Endothelial cell of umbilical vein (primary cell): Measurements from ENCODE around the gene RECQL. TPM values are rescaled to one million over a fixed set of nuclear protein-coding genes. Genes with fewer than 3 reads are reported as not detected.

Experiments used
- BruUV-seq: library from RNA; stranded (reverse); fragments of 400-500 nt; replicated peaks from 2 replicates; lab custom pipeline; 2021; lab: Mats Ljungman, UMichigan
- CTCF ChIA-PET: fragments of 300-600, 350-600 bp; sonication (Branson Sonifier 250); formaldehyde crosslinking; loops from one replicate; lab custom pipeline; 2021; ENCODE audit warnings: antibody characterized with exemption, inconsistent platforms; lab: Charles Lee
- POLR2A ChIA-PET: fragments of 300-600, 350-600 bp; sonication (Branson Sonifier 250); formaldehyde crosslinking; loops from one replicate; lab custom pipeline; 2021; ENCODE audit warnings: antibody characterized with exemption, inconsistent platforms; lab: Charles Lee
- DNase-seq: peaks from one replicate; pipeline ENCODE4 v3.0.0-alpha.2; 2011; ENCODE audit warnings: low read depth, low spot score
- FAIRE-seq: peaks from 2 replicates; lab custom pipeline; 2011; peaks lifted over from hg19 to GRCh38; lab: Jason Lieb, UNC
- H2AFZ ChIP-seq: 2 replicates; pipeline ENCODE4 v1.6.0; 2012; ENCODE audit warnings: low read depth, low read length, control low read depth, inconsistent platforms
- H3K27ac ChIP-seq: 2 replicates; pipeline ENCODE4 v1.5.1; 2011; ENCODE audit warnings: low read depth, mild to moderate bottlenecking, control low read depth, low read length, moderate library complexity; ENCODE audit not compliant: insufficient read depth
- H3K27me3 ChIP-seq, 2 experiments: 2 replicates each; pipeline versions ENCODE4 v1.6.0 to v1.6.1; 2011; ENCODE audit warnings: low read length in 2 of 2, mixed read lengths in 1 of 2; ENCODE audit not compliant: control insufficient read depth in 2 of 2, insufficient read depth in 2 of 2
- H3K36me3 ChIP-seq, 2 experiments: 2 replicates in 1 of 2; 3 replicates in 1 of 2; pipeline ENCODE4 v1.5.1; 2011; ENCODE audit warnings: low read length in 2 of 2, mild to moderate bottlenecking in 1 of 2, moderate library complexity in 1 of 2; ENCODE audit not compliant: control insufficient read depth in 2 of 2, insufficient read depth in 2 of 2; ENCODE audit errors: extremely low read depth in 1 of 2
- H3K4me1 ChIP-seq: 3 replicates; pipeline ENCODE4 v1.5.1; 2011; ENCODE audit warnings: mild to moderate bottlenecking, low read length; ENCODE audit not compliant: control insufficient read depth, insufficient read depth; ENCODE audit errors: extremely low read depth
- H3K4me2 ChIP-seq: 2 replicates; pipeline ENCODE4 v1.6.1; 2011; ENCODE audit warnings: low read length, control low read depth, mixed read lengths; ENCODE audit not compliant: insufficient read depth
- H3K4me3 ChIP-seq, 3 experiments: fragments of 200-600 bp in 1 of 3; sonication (generic), shearing (Covaris generic) in 1 of 3; replicated peaks in 1 of 3; 2 replicates each; pipeline ENCODE4 v1.5.1; 2011 to 2016; ENCODE audit warnings: control low read depth in 3 of 3, low read length in 3 of 3, mild to moderate bottlenecking in 2 of 3, inconsistent platforms in 1 of 3, low read depth in 1 of 3, moderate library complexity in 1 of 3; ENCODE audit not compliant: insufficient read depth in 1 of 3
- H3K79me2 ChIP-seq: 2 replicates; pipeline ENCODE4 v1.6.0; 2012; ENCODE audit warnings: low read length, inconsistent platforms; ENCODE audit not compliant: control insufficient read depth, insufficient read depth
- H3K9ac ChIP-seq: replicated peaks from 2 replicates; pipeline ENCODE3; 2011; ENCODE audit warnings: low read length, control low read depth; ENCODE audit not compliant: insufficient read depth; ENCODE audit errors: extremely low read depth
- H3K9me1 ChIP-seq: replicated peaks from 3 replicates; pipeline ENCODE4 v1.6.0; 2011; ENCODE audit warnings: mild to moderate bottlenecking, low read length; ENCODE audit not compliant: control insufficient read depth, insufficient read depth; ENCODE audit errors: extremely low read depth
- H3K9me3 ChIP-seq: replicated peaks from 2 replicates; pipeline ENCODE4 v1.5.1; 2012; ENCODE audit warnings: low read length, inconsistent platforms; ENCODE audit not compliant: control insufficient read depth, insufficient read depth
- H4K20me1 ChIP-seq: replicated peaks from 2 replicates; pipeline ENCODE3; 2011; ENCODE audit warnings: mild to moderate bottlenecking, low read length; ENCODE audit not compliant: control insufficient read depth, insufficient read depth; ENCODE audit errors: extremely low read depth
- FOS ChIP-seq: IDR thresholded peaks from 2 replicates; pipeline ENCODE4 v1.6.1; 2011; ENCODE audit warnings: mild to moderate bottlenecking, low read length, moderate library complexity, borderline replicate concordance; ENCODE audit not compliant: insufficient read depth
- JUN ChIP-seq: IDR thresholded peaks from 2 replicates; pipeline ENCODE4 v1.6.1; 2011; ENCODE audit warnings: borderline replicate concordance, low read depth; ENCODE audit not compliant: insufficient read length, insufficient read depth
- POLR2A ChIP-seq: IDR thresholded peaks from 2 replicates; pipeline ENCODE4 v1.6.1; 2012; ENCODE audit warnings: low read depth, mild to moderate bottlenecking, control low read depth, low read length
- POLR2AphosphoS5 ChIP-seq: IDR thresholded peaks from 2 replicates; pipeline ENCODE4 v1.6.1; 2012; ENCODE audit warnings: low read depth, mild to moderate bottlenecking, control low read depth, low read length, moderate library complexity; ENCODE audit not compliant: insufficient read depth
- dilution Hi-C: fragments of 300-500 bp; cut with MboI; formaldehyde crosslinking; loops from one replicate; pipeline ENCODE4 v1.15.0; 2019; ENCODE audit warnings: low sequenced_read_pairs; ENCODE audit not compliant: extremely low pct_ligation_motif_present
- intact Hi-C: fragments of 100-400 bp; cut with micrococcal nuclease; formaldehyde crosslinking; loops from one replicate; pipeline ENCODE4 v1.10.0; 2022
- polyA plus RNA-seq, 4 experiments: library from polyadenylated mRNA; depleted of rRNA in 3 of 4; stranded (reverse) in 3 of 4; unstranded in 1 of 4; fragments of >200 nt; gene quantifications; 2 replicates each; pipeline versions ENCODE4 v1.2.1 to v1.2.3, GENCODE V29; 2011 to 2012; ENCODE audit warnings: missing spikeins in 1 of 4
- total RNA-seq: library from RNA; stranded (reverse); gene quantifications from 2 replicates; pipeline ENCODE4 v1.2.3, GENCODE V29; 2021
- TF ChIP-seq, protein P1 (sequence below), 2 donors: IDR thresholded peaks; 1 replicate in 1 of 2; 2 replicates in 1 of 2; pipeline ENCODE4 v1.5.1; 2011; ENCODE audit warnings: low read length in 2 of 2, mild to moderate bottlenecking in 2 of 2, moderate library complexity in 2 of 2, control low read depth in 1 of 2, inconsistent platforms in 1 of 2, low read depth in 1 of 2; ENCODE audit not compliant: insufficient read depth in 1 of 2; ENCODE audit errors: extremely low read depth in 1 of 2
- TF ChIP-seq, protein P2 (sequence below): IDR thresholded peaks from 2 replicates; pipeline ENCODE4 v1.6.1; 2011; ENCODE audit not compliant: insufficient read depth, insufficient read length

RECQL gene
- total and polyA plus RNA-seq, 2 donors (not counting 3 experiments of a cell fraction or from before 2014, with no cell fraction given): 9.3 to 50.3 TPM

DNA sequence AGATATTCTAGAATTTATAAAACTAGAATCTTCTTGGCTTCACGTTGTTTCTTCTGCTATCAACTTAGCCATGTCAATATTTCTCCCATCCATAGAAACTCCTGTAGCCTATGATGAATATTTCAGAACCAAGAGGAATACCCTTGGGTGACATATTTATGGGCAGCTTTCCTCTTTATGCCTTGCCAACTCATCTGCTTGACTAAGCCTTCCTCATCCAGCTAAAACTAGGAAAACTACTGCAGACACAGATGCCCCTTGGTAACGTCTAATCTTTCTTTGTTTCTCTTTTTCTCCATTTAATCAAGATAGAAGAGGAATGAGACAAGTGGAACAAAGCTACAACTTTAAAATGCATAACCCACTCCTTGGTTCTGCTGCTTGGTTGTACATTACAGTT is 6.4 kb upstream of the RECQL start:
- no peak for DNase-seq
- no peak overlapping the region for H3K4me2 ChIP-seq
- H3K9me1 ChIP-seq: peaks cover 2% of the 10 kb centered on the region
- H3K36me3 ChIP-seq: peaks cover 5% of the 10 kb centered on the region in 2 experiments
- H3K27ac ChIP-seq: no peak overlapping the region
- CTCF ChIA-PET: no interaction called here
- H3K4me3 ChIP-seq: no peak overlapping the region
- H3K27me3 ChIP-seq: no peaks in the 10 kb centered on the region
- POLR2A ChIA-PET: interaction anchor here (0.6 kb wide), 1 partner anchor 21 kb away, joined by 5 read pairs; no protein-coding TSS in a partner anchor
- no peak for FAIRE-seq
- intact Hi-C loops: no loop called here
- H2AFZ ChIP-seq: no peak overlapping the region
- peaks cover 11% of the 10 kb centered on the region for H3K4me1 ChIP-seq
- TF ChIP-seq POLR2A (no peak), FOS (no peak), JUN (no peak), POLR2AphosphoS5 (no peak)
- TF ChIP-seq, protein P1, sequence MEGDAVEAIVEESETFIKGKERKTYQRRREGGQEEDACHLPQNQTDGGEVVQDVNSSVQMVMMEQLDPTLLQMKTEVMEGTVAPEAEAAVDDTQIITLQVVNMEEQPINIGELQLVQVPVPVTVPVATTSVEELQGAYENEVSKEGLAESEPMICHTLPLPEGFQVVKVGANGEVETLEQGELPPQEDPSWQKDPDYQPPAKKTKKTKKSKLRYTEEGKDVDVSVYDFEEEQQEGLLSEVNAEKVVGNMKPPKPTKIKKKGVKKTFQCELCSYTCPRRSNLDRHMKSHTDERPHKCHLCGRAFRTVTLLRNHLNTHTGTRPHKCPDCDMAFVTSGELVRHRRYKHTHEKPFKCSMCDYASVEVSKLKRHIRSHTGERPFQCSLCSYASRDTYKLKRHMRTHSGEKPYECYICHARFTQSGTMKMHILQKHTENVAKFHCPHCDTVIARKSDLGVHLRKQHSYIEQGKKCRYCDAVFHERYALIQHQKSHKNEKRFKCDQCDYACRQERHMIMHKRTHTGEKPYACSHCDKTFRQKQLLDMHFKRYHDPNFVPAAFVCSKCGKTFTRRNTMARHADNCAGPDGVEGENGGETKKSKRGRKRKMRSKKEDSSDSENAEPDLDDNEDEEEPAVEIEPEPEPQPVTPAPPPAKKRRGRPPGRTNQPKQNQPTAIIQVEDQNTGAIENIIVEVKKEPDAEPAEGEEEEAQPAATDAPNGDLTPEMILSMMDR (IDR thresholded peaks at IDR 0.05; ENCODE audit: extremely low read depth in 1 of 2, insufficient read depth in 1 of 2, low read depth in 1 of 2, low read length in 2 of 2): no peak
- TF ChIP-seq, protein P2, sequence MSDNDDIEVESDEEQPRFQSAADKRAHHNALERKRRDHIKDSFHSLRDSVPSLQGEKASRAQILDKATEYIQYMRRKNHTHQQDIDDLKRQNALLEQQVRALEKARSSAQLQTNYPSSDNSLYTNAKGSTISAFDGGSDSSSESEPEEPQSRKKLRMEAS: no peak
- no peaks in the 10 kb centered on the region for H4K20me1 ChIP-seq
- H3K79me2 ChIP-seq: peaks cover 61% of the 10 kb centered on the region
- no peak overlapping the region for H3K9ac ChIP-seq
- dilution Hi-C loops: no loop called here
- BruUV-seq: no TSS peak
- H3K9me3 ChIP-seq: no peaks in the 10 kb centered on the region

DNA sequence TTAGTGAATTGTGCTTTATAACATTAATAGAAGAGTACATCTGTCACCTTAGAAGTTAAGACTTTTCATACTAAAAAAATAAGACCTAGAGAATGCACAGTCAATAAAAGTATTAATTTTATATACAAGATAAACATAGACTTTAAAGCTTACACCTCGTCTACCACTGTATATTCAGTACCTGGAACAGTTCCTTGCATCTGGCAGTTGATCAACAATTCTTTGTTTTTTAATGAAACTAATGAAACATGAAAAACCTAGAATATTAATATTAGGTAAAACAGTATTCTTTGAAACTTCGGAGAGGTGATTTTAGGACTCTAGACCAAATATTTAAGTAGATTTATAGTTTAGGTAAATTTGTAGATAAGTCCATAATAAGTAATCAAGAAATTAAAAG is 4.5 kb upstream of the RECQL start:
- CTCF ChIA-PET: no interaction called here

More for the DNA sequence above, 4.5 kb upstream of the RECQL start:
- POLR2A ChIA-PET: no interaction called here
- no peaks in the 10 kb centered on the region for H3K27me3 ChIP-seq
- H3K9ac ChIP-seq: no peak overlapping the region
- intact Hi-C loops: no loop called here
- no peak overlapping the region for H3K27ac ChIP-seq
- peaks cover 72% of the 10 kb centered on the region for H3K79me2 ChIP-seq
- no peak overlapping the region for H3K4me2 ChIP-seq
- no peak for FAIRE-seq
- no peak for DNase-seq
- peaks cover 2% of the 10 kb centered on the region for H3K9me1 ChIP-seq
- peaks cover 0 to 2% of the 10 kb centered on the region in 2 experiments for H3K36me3 ChIP-seq
- H3K4me1 ChIP-seq: peaks cover 18% of the 10 kb centered on the region
- BruUV-seq: no TSS peak
- no peak overlapping the region for H2AFZ ChIP-seq
- dilution Hi-C loops: no loop called here
- no peak for TF ChIP-seq FOS
- TF ChIP-seq, protein P2: no peak
- TF ChIP-seq POLR2AphosphoS5: no peak
- no peak overlapping the region for H3K4me3 ChIP-seq
- H4K20me1 ChIP-seq: no peaks in the 10 kb centered on the region
- H3K9me3 ChIP-seq: no peaks in the 10 kb centered on the region
